Esophagus muscularis mucosa (tissue), 4 donors: ENCODE measurements around the gene RUNX2.

Source experiments
- EP300 ChIP-seq: sonication (generic); formaldehyde crosslinking; IDR thresholded peaks from one replicate; pipeline ENCODE4 v1.6.1; 2017; ENCODE audit warnings: antibody characterized with exemption
- POLR2A ChIP-seq: fragments of 450-650 bp; IDR thresholded peaks from one replicate; pipeline ENCODE4 v1.6.1; 2017; ENCODE audit warnings: antibody characterized with exemption, moderate library complexity, mild to moderate bottlenecking, low read depth
- POLR2AphosphoS5 ChIP-seq, 2 donors: sonication (generic); formaldehyde crosslinking; IDR thresholded peaks; one replicate each; pipeline ENCODE4 v1.6.1; 2017; ENCODE audit warnings: antibody characterized with exemption in 2 of 2
- TF ChIP-seq, protein P1 (sequence below), 3 experiments: fragments of 200-600 bp in 2 of 3; fragments of 450-650 bp in 1 of 3; sonication (generic) in 2 of 3; IDR thresholded peaks; one replicate each; pipeline ENCODE4 v1.5.1; 2017 to 2019; ENCODE audit warnings: antibody characterized with exemption in 3 of 3, mild to moderate bottlenecking in 2 of 3, moderate library complexity in 1 of 3

DNA sequence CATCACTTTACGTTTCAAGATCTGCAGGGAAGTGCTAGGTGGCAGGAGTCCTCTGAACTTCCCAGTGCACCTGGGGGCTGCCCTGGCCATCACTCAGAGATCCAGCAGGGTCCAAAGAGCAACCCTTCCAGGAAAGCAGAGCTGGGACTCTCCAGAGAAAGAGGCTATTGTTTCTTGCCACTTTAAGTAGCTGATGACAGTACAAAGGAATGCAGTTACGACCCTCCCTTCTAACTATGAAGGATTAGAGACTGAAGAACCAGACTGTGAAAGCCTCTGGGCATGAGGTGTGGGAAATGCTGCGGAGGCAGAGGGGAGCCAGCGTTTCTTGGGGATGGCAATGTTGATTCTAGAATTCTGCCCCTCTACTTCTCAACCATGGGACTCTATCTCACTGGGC lies 238.8 kb downstream of the RUNX2 start:
- TF ChIP-seq, protein P1, sequence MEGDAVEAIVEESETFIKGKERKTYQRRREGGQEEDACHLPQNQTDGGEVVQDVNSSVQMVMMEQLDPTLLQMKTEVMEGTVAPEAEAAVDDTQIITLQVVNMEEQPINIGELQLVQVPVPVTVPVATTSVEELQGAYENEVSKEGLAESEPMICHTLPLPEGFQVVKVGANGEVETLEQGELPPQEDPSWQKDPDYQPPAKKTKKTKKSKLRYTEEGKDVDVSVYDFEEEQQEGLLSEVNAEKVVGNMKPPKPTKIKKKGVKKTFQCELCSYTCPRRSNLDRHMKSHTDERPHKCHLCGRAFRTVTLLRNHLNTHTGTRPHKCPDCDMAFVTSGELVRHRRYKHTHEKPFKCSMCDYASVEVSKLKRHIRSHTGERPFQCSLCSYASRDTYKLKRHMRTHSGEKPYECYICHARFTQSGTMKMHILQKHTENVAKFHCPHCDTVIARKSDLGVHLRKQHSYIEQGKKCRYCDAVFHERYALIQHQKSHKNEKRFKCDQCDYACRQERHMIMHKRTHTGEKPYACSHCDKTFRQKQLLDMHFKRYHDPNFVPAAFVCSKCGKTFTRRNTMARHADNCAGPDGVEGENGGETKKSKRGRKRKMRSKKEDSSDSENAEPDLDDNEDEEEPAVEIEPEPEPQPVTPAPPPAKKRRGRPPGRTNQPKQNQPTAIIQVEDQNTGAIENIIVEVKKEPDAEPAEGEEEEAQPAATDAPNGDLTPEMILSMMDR (IDR thresholded peaks at IDR 0.05) = no peak
- no peak for TF ChIP-seq EP300
- TF ChIP-seq POLR2AphosphoS5 (IDR thresholded peaks at IDR 0.05) = no peak
- no peak for TF ChIP-seq POLR2A
